ENCODE measurements around the gene GPX5.

GRCh38 chr6:28537065-28537464 is 11.4 kb downstream of the GPX5 start:
- TF ChIP-seq CTCF (IDR thresholded peaks at IDR 0.05; ENCODE audit: poor library complexity, severe bottlenecking) = no peak
- TF ChIP-seq EP300 (conservative IDR thresholded peaks at IDR 0.05; ENCODE audit: poor library complexity, severe bottlenecking) = no peak
- no peak for TF ChIP-seq EZH2 (IDR thresholded peaks at IDR 0.05; ENCODE audit: borderline replicate concordance, insufficient read depth, low read length, poor library complexity, severe bottlenecking)
- no peak for TF ChIP-seq SMC3 (conservative IDR thresholded peaks at IDR 0.05; ENCODE audit: poor library complexity)
- TF ChIP-seq, protein P1, sequence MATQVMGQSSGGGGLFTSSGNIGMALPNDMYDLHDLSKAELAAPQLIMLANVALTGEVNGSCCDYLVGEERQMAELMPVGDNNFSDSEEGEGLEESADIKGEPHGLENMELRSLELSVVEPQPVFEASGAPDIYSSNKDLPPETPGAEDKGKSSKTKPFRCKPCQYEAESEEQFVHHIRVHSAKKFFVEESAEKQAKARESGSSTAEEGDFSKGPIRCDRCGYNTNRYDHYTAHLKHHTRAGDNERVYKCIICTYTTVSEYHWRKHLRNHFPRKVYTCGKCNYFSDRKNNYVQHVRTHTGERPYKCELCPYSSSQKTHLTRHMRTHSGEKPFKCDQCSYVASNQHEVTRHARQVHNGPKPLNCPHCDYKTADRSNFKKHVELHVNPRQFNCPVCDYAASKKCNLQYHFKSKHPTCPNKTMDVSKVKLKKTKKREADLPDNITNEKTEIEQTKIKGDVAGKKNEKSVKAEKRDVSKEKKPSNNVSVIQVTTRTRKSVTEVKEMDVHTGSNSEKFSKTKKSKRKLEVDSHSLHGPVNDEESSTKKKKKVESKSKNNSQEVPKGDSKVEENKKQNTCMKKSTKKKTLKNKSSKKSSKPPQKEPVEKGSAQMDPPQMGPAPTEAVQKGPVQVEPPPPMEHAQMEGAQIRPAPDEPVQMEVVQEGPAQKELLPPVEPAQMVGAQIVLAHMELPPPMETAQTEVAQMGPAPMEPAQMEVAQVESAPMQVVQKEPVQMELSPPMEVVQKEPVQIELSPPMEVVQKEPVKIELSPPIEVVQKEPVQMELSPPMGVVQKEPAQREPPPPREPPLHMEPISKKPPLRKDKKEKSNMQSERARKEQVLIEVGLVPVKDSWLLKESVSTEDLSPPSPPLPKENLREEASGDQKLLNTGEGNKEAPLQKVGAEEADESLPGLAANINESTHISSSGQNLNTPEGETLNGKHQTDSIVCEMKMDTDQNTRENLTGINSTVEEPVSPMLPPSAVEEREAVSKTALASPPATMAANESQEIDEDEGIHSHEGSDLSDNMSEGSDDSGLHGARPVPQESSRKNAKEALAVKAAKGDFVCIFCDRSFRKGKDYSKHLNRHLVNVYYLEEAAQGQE (IDR thresholded peaks at IDR 0.05; ENCODE audit: borderline replicate concordance) = no peak
- no peak for TF ChIP-seq TAF1 (IDR thresholded peaks at IDR 0.05; ENCODE audit: low read depth)
- no peak for TF ChIP-seq MXI1 (conservative IDR thresholded peaks at IDR 0.05; ENCODE audit: poor library complexity, severe bottlenecking)
- TF ChIP-seq POLR2AphosphoS5 (IDR thresholded peaks at IDR 0.05) = no peak
- TF ChIP-seq RAD21 (conservative IDR thresholded peaks at IDR 0.05) = no peak

Data from neural cell (in vitro differentiated cells).